ENCODE data around the gene CDH4. TPM values are rescaled to one million over a fixed set of nuclear protein-coding genes. Genes with fewer than 3 reads are reported as not detected.

The CDH4 gene
- total and polyA plus RNA-seq, 2 of the 4 experiments (the other 2 are of a cell fraction) = 1.6 to 3.5 TPM

- Histone ChIP-seq H2AK9ac (replicated peaks; ENCODE audit: low read depth, low read length, poor library complexity) (no peak overlapping the region), H3K9ac (ENCODE audit: low read depth, low read length) (no peak overlapping the region), H2AFZ (replicated peaks; ENCODE audit: low read length, poor library complexity) (no peak overlapping the region), H2BK5ac (ENCODE audit: low read depth, low read length, poor library complexity, severe bottlenecking) (no peak overlapping the region), H3K36me3 (ENCODE audit: control insufficient read depth, insufficient read depth, low read length) (no peaks in the 10 kb centered on the region), H3K23ac (ENCODE audit: low read depth, low read length) (no peak overlapping the region), H3K4me2 (ENCODE audit: low read depth, low read length) (no peak overlapping the region), H3K4me1 (ENCODE audit: control insufficient read depth, insufficient read depth, low read length) (no peaks in the 10 kb centered on the region), H3K56ac (ENCODE audit: extremely low read depth, insufficient read depth, low read length) (no peak overlapping the region), H2AK5ac (ENCODE audit: low read depth, low read length) (no peak overlapping the region), H2BK15ac (ENCODE audit: low read depth, low read length) (no peak overlapping the region), H3K27me3 (ENCODE audit: control insufficient read depth, insufficient read depth, low read length) (no peaks in the 10 kb centered on the region), H3K14ac (replicated peaks; ENCODE audit: low read depth, low read length) (no peak overlapping the region), H2BK20ac (ENCODE audit: low read depth, low read length) (no peak overlapping the region), H3K9me1 (ENCODE audit: insufficient read depth, low read length) (no peaks in the 10 kb centered on the region), H4K20me1 (ENCODE audit: insufficient read depth, low read length) (no peaks in the 10 kb centered on the region), H2BK120ac (ENCODE audit: low read depth, low read length) (no peak overlapping the region), H3K18ac (ENCODE audit: low read depth, low read length) (no peak overlapping the region), H4K8ac (ENCODE audit: low read depth in 2 of 2, low read length in 2 of 2) (no peak overlapping the region), H3K27ac (ENCODE audit: insufficient read depth, low read length) (no peak overlapping the region), H3K4me3 (ENCODE audit: insufficient read depth, low read depth, low read length) (no peak overlapping the region), H3K4ac (ENCODE audit: low read depth, low read length) (no peak overlapping the region), H4K5ac (ENCODE audit: low read depth, low read length) (no peak overlapping the region), H3K79me1 (ENCODE audit: low read depth in 1 of 2, low read length in 2 of 2) (no peaks in the 10 kb centered on the region), H3K9me3 (ENCODE audit: control insufficient read depth, insufficient read depth, low read length) (0 out of 2 replicates have a peak, but pooled peaks cover 2% of the 10 kb centered on the region), H4K91ac (ENCODE audit: insufficient read depth, low read depth, low read length) (no peak overlapping the region)
- no TSS peak for BruUV-seq (replicated peaks)
- TF ChIP-seq BHLHE40 (IDR thresholded peaks at IDR 0.05; ENCODE audit: low read depth, low read length) (no peak), NFE2L2 (IDR thresholded peaks at IDR 0.05; ENCODE audit: low read depth, low read length) (no peak), RFX5 (IDR thresholded peaks at IDR 0.05; ENCODE audit: low read depth, low read length) (no peak), CHD1 (IDR thresholded peaks at IDR 0.05; ENCODE audit: low read depth, low read length) (no peak), MAZ (IDR thresholded peaks at IDR 0.05; ENCODE audit: borderline replicate concordance, low read depth, low read length) (no peak), RAD21 (IDR thresholded peaks at IDR 0.05; ENCODE audit: low read length) (no peak), MXI1 (IDR thresholded peaks at IDR 0.05; ENCODE audit: borderline replicate concordance, low read depth, low read length) (no peak), ELK1 (IDR thresholded peaks at IDR 0.05; ENCODE audit: borderline replicate concordance, low read depth, low read length) (no peak), CTCF (conservative IDR thresholded peaks at IDR 0.05; ENCODE audit: low read depth, low read length) (no peak), CEBPB (IDR thresholded peaks at IDR 0.05; ENCODE audit: low read depth, low read length) (no peak)
- CTCF ChIA-PET = no interaction called here
- in situ Hi-C loops (cut with MboI; ENCODE audit: low sequenced_read_pairs) = no loop called here
- DNase-seq (no peak), ATAC-seq (ENCODE audit: low read depth) (no peak)
- dilution Hi-C loops (cut with HindIII; ENCODE audit: low sequenced_read_pairs, unreplicated experiment) = no loop called here
- intact Hi-C loops (cut with micrococcal nuclease) = no loop called here
- POLR2A ChIA-PET (ENCODE audit: unreplicated experiment) = no interaction called here
- WGBS, 2 experiments (ENCODE audit: extremely low coverage in 2 of 2, insufficient read length in 1 of 2) = 100% methylated on average over 4 of the region's 10 CpGs; no CpG with 5 or more reads in 1 of the 2 experiments
Observed at GRCh38 chr20:61451009-61451408, 198.9 kb downstream of the CDH4 start.

Measured in IMR-90 (cell line).